Ovary (tissue), 9 donors: Measurements from ENCODE around the gene PTDSS2. TPM values are rescaled to one million over a fixed set of nuclear protein-coding genes. Genes with fewer than 3 reads are reported as not detected.
"Not testable (repeated sequence)": the region's sequence is repeated elsewhere in the genome, so short reads cannot be mapped to it uniquely, and the experiment has no call there.

ENCODE experiments used
- DNase-seq, 5 donors: peaks; one replicate each; pipeline ENCODE4 v3.0.0-alpha.2; 2019 to 2020
- H3K27ac ChIP-seq, 2 donors: fragments of 200-600 bp; one replicate each; pipeline versions ENCODE4 v1.5.1 to v1.8.0; 2019 to 2022
- H3K27me3 ChIP-seq: fragments of 200-600 bp; one replicate; pipeline ENCODE4 v1.8.0; 2022
- H3K36me3 ChIP-seq: fragments of 200-600 bp; sonication (generic); one replicate; pipeline ENCODE4 v1.5.1; 2019
- H3K4me1 ChIP-seq: one replicate; pipeline ENCODE4 v1.8.1; 2013; ENCODE audit warnings: mild to moderate bottlenecking, moderate library complexity; ENCODE audit not compliant: insufficient read depth
- H3K4me3 ChIP-seq: fragments of 200-600 bp; sonication (generic); one replicate; pipeline ENCODE4 v1.5.1; 2017
- H3K9me3 ChIP-seq, 2 donors: fragments of 200-600 bp in 1 of 2; sonication (generic) in 1 of 2; one replicate each; pipeline versions ENCODE4 v1.5.1 to v1.8.1; 2013 to 2019; ENCODE audit warnings: mild to moderate bottlenecking in 1 of 2, moderate library complexity in 1 of 2
- CTCF ChIP-seq, 3 donors: fragments of 450-650 bp in 2 of 3; fragments of 200-600 bp in 1 of 3; IDR thresholded peaks; one replicate each; pipeline versions ENCODE4 v1.5.1 to v1.8.0; 2016 to 2022; ENCODE audit warnings: antibody characterized with exemption in 3 of 3, mild to moderate bottlenecking in 1 of 3
- EP300 ChIP-seq: sonication (generic); formaldehyde crosslinking; IDR thresholded peaks from one replicate; pipeline ENCODE4 v1.6.1; 2017; ENCODE audit warnings: antibody characterized with exemption
- POLR2A ChIP-seq: fragments of 450-650 bp; IDR thresholded peaks from one replicate; pipeline ENCODE4 v1.6.1; 2017; ENCODE audit warnings: antibody characterized with exemption, mild to moderate bottlenecking, moderate library complexity
- WGBS, 3 donors: extraction: QIAGEN DNeasy Blood & Tissue Kit in 1 of 3; methylation state at CpG; one replicate each; pipeline versions ENCODE4 v1.1.5 to v1.1.7; 2013 to 2017; 5-methylcytosine and 5-hydroxymethylcytosine counted together
- intact Hi-C, 4 donors: fragments of 100-400 bp; cut with DNase I; formaldehyde crosslinking; loops; one replicate each; pipeline versions ENCODE4 v1.11.0 to v1.15.1; 2022 to 2023
- polyA plus RNA-seq, 2 donors: library from polyadenylated mRNA; stranded (reverse); fragments of 200-250 nt in 1 of 2; fragments of 350-450 nt in 1 of 2; fragmentation: Illumina TruSeq in 1 of 2; extraction: RNeasy Lipid Tissue Mini Kit (QIAGEN cat#74804) in 1 of 2; gene quantifications; one replicate each; pipeline ENCODE4 v1.2.3, GENCODE V29; 2013 to 2014
- total RNA-seq, 7 donors: library from RNA; depleted of rRNA in 2 of 7; stranded (reverse); fragments of >200 nt in 2 of 7; fragmentation: NEBNext Ultra II Directional in 3 of 7; extraction: Animal tissue kit (Norgen Biotek cat#: 25700) in 3 of 7; gene quantifications; one replicate each; pipeline versions ENCODE4 v1.1.0 to v1.2.4, GENCODE V29; 2016 to 2023
- donor health status: DM: no; HTN: no; CAD: no; lungs with moderate emphysema.
- donor health status: DM: no; HTN: no; CAD: no.
- donor health status: Bipolar disorder and iron deficiency.
- donor health status: DM: yes; HTN: yes; CAD: no.
- donor health status: DM: no; HTN: no; CAD: no.
- donor health status: DM: yes; HTN: yes; CAD: no.

Gene PTDSS2
- total and polyA plus RNA-seq, 9 donors = 17.1 to 56.5 (median 38.8) TPM

- no peak for DNase-seq
- TF ChIP-seq CTCF (IDR thresholded peaks at IDR 0.05) (no peak), POLR2A (no peak), EP300 (no peak)
- 83 to 88% (median 86%) methylated on average over 19 to 20 of the region's 20 CpGs for WGBS, 3 donors
- intact Hi-C loops = no loop called here
- H3K4me3 ChIP-seq = no peak overlapping the region
- H3K27me3 ChIP-seq = no peaks in the 10 kb centered on the region
- H3K4me1 ChIP-seq = no peaks in the 10 kb centered on the region
- H3K9me3 ChIP-seq = no peaks in the 10 kb centered on the region
- H3K27ac ChIP-seq = no peak overlapping the region
- H3K36me3 ChIP-seq = no peaks in the 10 kb centered on the region
Measured at GRCh38 chr11:432501-433100, 17.5 kb upstream of the PTDSS2 start.

GRCh38 chr11:433111-433510 is 17.0 kb upstream of the PTDSS2 start:
- DNase-seq = no peak
- no peak overlapping the region for H3K4me3 ChIP-seq
- no peaks in the 10 kb centered on the region for H3K4me1 ChIP-seq
- no peaks in the 10 kb centered on the region for H3K36me3 ChIP-seq
- intact Hi-C loops = no loop called here
- no peaks in the 10 kb centered on the region for H3K27me3 ChIP-seq
- no peaks in the 10 kb centered on the region for H3K9me3 ChIP-seq
- 91 to 92% (median 92%) methylated on average over 14 to 17 of the region's 17 CpGs for WGBS, 3 donors
- TF ChIP-seq POLR2A = no peak
- no peak for TF ChIP-seq CTCF (IDR thresholded peaks at IDR 0.05)
- TF ChIP-seq EP300 = no peak
- H3K27ac ChIP-seq = no peak overlapping the region

GRCh38 chr11:433641-434040 is 16.4 kb upstream of the PTDSS2 start:
- WGBS, 3 donors = 79 to 87% (median 79%) methylated on average over 15 to 20 of the region's 20 CpGs
- intact Hi-C loops = no loop called here
- no peaks in the 10 kb centered on the region for H3K9me3 ChIP-seq
- TF ChIP-seq CTCF (IDR thresholded peaks at IDR 0.05) (no peak), EP300 (no peak), POLR2A (no peak)
- H3K27ac ChIP-seq = no peak overlapping the region
- H3K4me1 ChIP-seq = no peaks in the 10 kb centered on the region
- H3K36me3 ChIP-seq = no peaks in the 10 kb centered on the region
- DNase-seq = no peak
- H3K4me3 ChIP-seq = no peak overlapping the region
- H3K27me3 ChIP-seq = no peaks in the 10 kb centered on the region

- no peak for DNase-seq
- no peak for TF ChIP-seq EP300
- TF ChIP-seq POLR2A = no peak
- no peak for TF ChIP-seq CTCF (IDR thresholded peaks at IDR 0.05)
- Histone ChIP-seq H3K27ac (no peak overlapping the region), H3K4me3 (no peak overlapping the region), H3K36me3 (no peaks in the 10 kb centered on the region), H3K9me3 (no peaks in the 10 kb centered on the region), H3K27me3 (no peaks in the 10 kb centered on the region), H3K4me1 (no peaks in the 10 kb centered on the region)
- intact Hi-C loops = no loop called here
- 72 to 76% (median 76%) methylated on average over 15 to 16 of the region's 16 CpGs for WGBS, 3 donors
Measured at GRCh38 chr11:434496-434895, 15.6 kb upstream of the PTDSS2 start.

- 85 to 98% (median 91%) methylated on average over 1 of the region's 1 CpG for WGBS, 3 donors
- H3K4me1 ChIP-seq, H3K9me3 ChIP-seq, intact Hi-C loops, DNase-seq, H3K27me3 ChIP-seq, H3K4me3 ChIP-seq, H3K36me3 ChIP-seq, H3K27ac ChIP-seq: not testable (repeated sequence)
Measured at GRCh38 chr11:434999-435740, 14.9 kb upstream of the PTDSS2 start.
